Peyer's patch (tissue), 4 donors: Measurements from ENCODE around the gene PSAT1. TPM values are rescaled to one million over a fixed set of nuclear protein-coding genes. Genes with fewer than 3 reads are reported as not detected.

Experiments used
- DNase-seq, 3 donors: peaks; one replicate each; pipeline ENCODE4 v3.0.0-alpha.2; 2017 to 2019
- H3K27ac ChIP-seq, 4 donors: fragments of 200-600 bp; sonication (generic); one replicate each; pipeline ENCODE4 v1.5.1; 2016 to 2019
- H3K27me3 ChIP-seq, 2 donors: fragments of 200-600 bp; sonication (generic); one replicate each; pipeline ENCODE4 v1.5.1; 2019
- H3K36me3 ChIP-seq, 3 donors: fragments of 200-600 bp; sonication (generic); one replicate each; pipeline ENCODE4 v1.5.1; 2016 to 2019
- H3K4me1 ChIP-seq, 4 donors: fragments of 200-600 bp; sonication (generic); one replicate each; pipeline ENCODE4 v1.5.1; 2016 to 2019
- H3K4me3 ChIP-seq, 4 donors: fragments of 200-600 bp; sonication (generic); 1 replicate in 3 of 4; 2 replicates in 1 of 4; pipeline ENCODE4 v1.5.1; 2016 to 2019; ENCODE audit warnings: mild to moderate bottlenecking in 1 of 4
- H3K9me3 ChIP-seq, 4 donors: fragments of 200-600 bp; sonication (generic); one replicate each; pipeline ENCODE4 v1.5.1; 2016 to 2019; ENCODE audit warnings: mild to moderate bottlenecking in 1 of 4
- POLR2A ChIP-seq, 2 donors: fragments of 450-650 bp; IDR thresholded peaks; one replicate each; pipeline ENCODE4 v1.5.1; 2017; ENCODE audit warnings: antibody characterized with exemption in 2 of 2, mild to moderate bottlenecking in 2 of 2, moderate library complexity in 2 of 2
- total RNA-seq, 4 donors: library from RNA; depleted of rRNA; stranded (reverse); fragments of >200 nt; gene quantifications; one replicate each; pipeline ENCODE4 v1.1.0, GENCODE V29; 2016
- TF ChIP-seq, protein P1 (sequence below), 6 experiments: fragments of 450-650 bp in 4 of 6; fragments of 200-600 bp in 2 of 6; sonication (generic) in 1 of 6; IDR thresholded peaks; one replicate each; pipeline ENCODE4 v1.5.1; 2017 to 2019; ENCODE audit warnings: antibody characterized with exemption in 6 of 6, mild to moderate bottlenecking in 3 of 6, moderate library complexity in 1 of 6

The PSAT1 gene
- total RNA-seq, 4 donors from 2014 or later, result 1.0 to 2.4 (median 1.7) TPM

GRCh38 chr9:78354324-78354973 lies 57.5 kb downstream of the PSAT1 start:
- no peak for DNase-seq
- Histone ChIP-seq H3K27ac (no peak overlapping the region), H3K36me3 (no peaks in the 10 kb centered on the region), H3K9me3 (no peaks in the 10 kb centered on the region), H3K4me1 (no peaks in the 10 kb centered on the region), H3K4me3 (no peak overlapping the region), H3K27me3 (no peaks in the 10 kb centered on the region)
- TF ChIP-seq, protein P1, sequence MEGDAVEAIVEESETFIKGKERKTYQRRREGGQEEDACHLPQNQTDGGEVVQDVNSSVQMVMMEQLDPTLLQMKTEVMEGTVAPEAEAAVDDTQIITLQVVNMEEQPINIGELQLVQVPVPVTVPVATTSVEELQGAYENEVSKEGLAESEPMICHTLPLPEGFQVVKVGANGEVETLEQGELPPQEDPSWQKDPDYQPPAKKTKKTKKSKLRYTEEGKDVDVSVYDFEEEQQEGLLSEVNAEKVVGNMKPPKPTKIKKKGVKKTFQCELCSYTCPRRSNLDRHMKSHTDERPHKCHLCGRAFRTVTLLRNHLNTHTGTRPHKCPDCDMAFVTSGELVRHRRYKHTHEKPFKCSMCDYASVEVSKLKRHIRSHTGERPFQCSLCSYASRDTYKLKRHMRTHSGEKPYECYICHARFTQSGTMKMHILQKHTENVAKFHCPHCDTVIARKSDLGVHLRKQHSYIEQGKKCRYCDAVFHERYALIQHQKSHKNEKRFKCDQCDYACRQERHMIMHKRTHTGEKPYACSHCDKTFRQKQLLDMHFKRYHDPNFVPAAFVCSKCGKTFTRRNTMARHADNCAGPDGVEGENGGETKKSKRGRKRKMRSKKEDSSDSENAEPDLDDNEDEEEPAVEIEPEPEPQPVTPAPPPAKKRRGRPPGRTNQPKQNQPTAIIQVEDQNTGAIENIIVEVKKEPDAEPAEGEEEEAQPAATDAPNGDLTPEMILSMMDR (IDR thresholded peaks at IDR 0.05), result no peak

DNA sequence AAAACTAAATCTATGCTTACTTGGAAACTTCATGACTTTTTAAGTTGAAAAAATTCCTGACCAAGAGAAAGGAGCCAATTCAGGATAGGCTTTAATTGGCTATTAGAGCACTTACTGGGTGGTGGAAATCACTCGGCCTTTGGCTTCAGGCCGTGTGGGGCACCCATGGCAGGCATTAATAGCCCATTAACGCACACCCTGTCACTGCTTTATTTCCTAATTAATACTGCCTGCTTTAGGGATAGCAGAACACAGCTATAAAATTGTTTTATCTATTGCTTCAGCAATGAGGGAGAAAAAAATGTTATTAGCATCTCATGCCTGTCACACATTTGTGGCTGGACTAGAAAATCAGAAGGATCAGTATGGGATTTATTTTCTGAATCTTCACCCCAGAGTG lies 58.1 kb downstream of the PSAT1 start:
- no peak overlapping the region for H3K27ac ChIP-seq
- H3K36me3 ChIP-seq, result no peaks in the 10 kb centered on the region
- TF ChIP-seq, protein P1 (IDR thresholded peaks at IDR 0.05), result no peak
- TF ChIP-seq POLR2A (IDR thresholded peaks at IDR 0.05), result no peak
- DNase-seq, result no peak
- no peak overlapping the region for H3K4me3 ChIP-seq
- no peaks in the 10 kb centered on the region for H3K4me1 ChIP-seq
- no peaks in the 10 kb centered on the region for H3K27me3 ChIP-seq
- no peaks in the 10 kb centered on the region for H3K9me3 ChIP-seq

- DNase-seq, result no peak
- TF ChIP-seq, protein P1 (IDR thresholded peaks at IDR 0.05), result no peak
- TF ChIP-seq POLR2A (IDR thresholded peaks at IDR 0.05), result no peak
Measured at GRCh38 chr9:78356634-78357033, 59.7 kb downstream of the PSAT1 start.

DNA sequence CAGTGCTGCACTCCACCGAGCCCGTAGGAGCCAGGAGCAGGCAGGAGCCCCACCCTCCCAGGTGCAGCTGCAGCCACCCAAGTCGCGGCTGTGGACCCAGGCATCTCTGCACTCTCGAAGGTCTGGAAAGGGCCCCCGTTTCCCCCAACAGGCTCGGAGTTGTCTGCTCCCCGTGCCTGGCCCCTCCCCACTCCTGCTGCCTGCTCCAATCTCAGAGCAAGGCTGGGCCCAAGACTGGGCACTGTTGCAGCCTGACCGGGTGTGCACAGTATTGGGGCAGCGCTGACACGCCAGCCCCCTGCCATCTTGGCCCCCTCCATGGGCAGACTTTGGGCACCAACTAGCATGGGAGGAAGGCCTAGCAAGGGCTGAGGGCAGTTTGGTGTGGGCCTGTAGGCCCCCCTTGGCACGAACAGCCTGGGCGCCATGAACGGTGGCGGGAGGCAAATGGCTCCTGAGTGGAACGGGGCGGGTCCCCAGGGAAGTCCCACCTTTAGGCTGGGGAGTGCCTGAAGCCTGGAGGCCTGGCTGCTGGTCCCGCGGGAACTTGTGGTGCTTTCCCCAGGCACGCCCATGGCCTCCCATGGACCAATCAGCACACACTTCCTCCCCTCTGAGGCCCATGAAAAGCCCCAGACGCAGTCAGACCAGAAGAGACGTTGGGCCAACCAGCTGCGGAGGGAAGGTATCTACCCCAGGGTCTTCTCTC lies 60.4 kb downstream of the PSAT1 start:
- Histone ChIP-seq H3K4me3 (no peak overlapping the region), H3K9me3 (no peaks in the 10 kb centered on the region), H3K4me1 (no peaks in the 10 kb centered on the region), H3K27ac (no peak overlapping the region), H3K36me3 (no peaks in the 10 kb centered on the region), H3K27me3 (no peaks in the 10 kb centered on the region)
- no peak for DNase-seq
- TF ChIP-seq POLR2A (IDR thresholded peaks at IDR 0.05), result no peak
- TF ChIP-seq, protein P1 (IDR thresholded peaks at IDR 0.05), result no peak

More at GRCh38 chr9:78356634-78357033, 59.7 kb downstream of the PSAT1 start:
- Histone ChIP-seq H3K9me3 (no peaks in the 10 kb centered on the region), H3K4me1 (no peaks in the 10 kb centered on the region), H3K36me3 (no peaks in the 10 kb centered on the region), H3K4me3 (no peak overlapping the region), H3K27me3 (no peaks in the 10 kb centered on the region), H3K27ac (no peak overlapping the region)

- no peak for DNase-seq
- no peak for TF ChIP-seq POLR2A (IDR thresholded peaks at IDR 0.05)
- TF ChIP-seq, protein P1 (IDR thresholded peaks at IDR 0.05), result no peak
Measured at GRCh38 chr9:78358329-78359051, 61.6 kb downstream of the PSAT1 start.

More at GRCh38 chr9:78358329-78359051, 61.6 kb downstream of the PSAT1 start:
- H3K27me3 ChIP-seq, result no peaks in the 10 kb centered on the region
- no peak overlapping the region for H3K27ac ChIP-seq
- no peaks in the 10 kb centered on the region for H3K4me1 ChIP-seq
- H3K9me3 ChIP-seq, result no peaks in the 10 kb centered on the region
- H3K4me3 ChIP-seq, result no peak overlapping the region
- no peaks in the 10 kb centered on the region for H3K36me3 ChIP-seq
